IPS-18c (cell line): Measurements from ENCODE around the gene APCDD1L.
A peak's percentile ranks its signal among the peaks of the same experiment; 100 is the strongest.

Experiments used
- H3K4me3 ChIP-seq: 2 replicates; pipeline ENCODE4 v1.7.0; 2013; ENCODE audit warnings: low read depth, mild to moderate bottlenecking, low read length, moderate library complexity; ENCODE audit not compliant: insufficient read depth
- H3K9me3 ChIP-seq: one replicate; pipeline ENCODE4 v1.6.1; 2013; ENCODE audit warnings: mild to moderate bottlenecking, low read length, moderate library complexity; ENCODE audit not compliant: control insufficient read depth, insufficient read depth

APCDD1L gene

GRCh38 chr20:58515233-58516212 is at the start of gene APCDD1L:
Gene APCDD1L (minus strand): TSS chr20:58515399. CDS start chr20:58514707, 692 bp downstream.
- Histone ChIP-seq H3K9me3 (no peaks in the 10 kb centered on the region), H3K4me3 (peak within 1 kb of the TSS; percentile 62)

GRCh38 chr20:58559368-58559729 is 44.1 kb upstream of the APCDD1L start:
- H3K9me3 ChIP-seq, result no peaks in the 10 kb centered on the region

GRCh38 chr20:58558486-58559367 is 43.5 kb upstream of the APCDD1L start:
- Histone ChIP-seq H3K4me3 (no peak overlapping the region), H3K9me3 (no peaks in the 10 kb centered on the region)

More at GRCh38 chr20:58559368-58559729, 44.1 kb upstream of the APCDD1L start:
- H3K4me3 ChIP-seq, result no peak overlapping the region

- Histone ChIP-seq H3K9me3 (no peaks in the 10 kb centered on the region), H3K4me3 (no peak overlapping the region)
Observed at GRCh38 chr20:58557733-58558342, 42.6 kb upstream of the APCDD1L start.

GRCh38 chr20:58556961-58557360 is 41.8 kb upstream of the APCDD1L start:
- Histone ChIP-seq H3K4me3 (no peak overlapping the region), H3K9me3 (no peaks in the 10 kb centered on the region)

GRCh38 chr20:58555078-58555765 is 40.0 kb upstream of the APCDD1L start:
- H3K4me3 ChIP-seq, result no peak overlapping the region
- H3K9me3 ChIP-seq, result no peaks in the 10 kb centered on the region

- no peak overlapping the region; the same call in 1 of the 2 replicates for H3K4me3 ChIP-seq
- H3K9me3 ChIP-seq, result no peaks in the 10 kb centered on the region
Observed at GRCh38 chr20:58554541-58554940, 39.3 kb upstream of the APCDD1L start.

- Histone ChIP-seq H3K4me3 (no peak overlapping the region), H3K9me3 (no peaks in the 10 kb centered on the region)
Observed at GRCh38 chr20:58553841-58554240, 38.6 kb upstream of the APCDD1L start.

GRCh38 chr20:58553166-58553696 is 38.0 kb upstream of the APCDD1L start:
- Histone ChIP-seq H3K9me3 (no peaks in the 10 kb centered on the region), H3K4me3 (no peak overlapping the region)

- no peaks in the 10 kb centered on the region for H3K9me3 ChIP-seq
- no peak overlapping the region for H3K4me3 ChIP-seq
Observed at GRCh38 chr20:58552366-58552934, 37.3 kb upstream of the APCDD1L start.

GRCh38 chr20:58551631-58552030 is 36.4 kb upstream of the APCDD1L start:
- no peak overlapping the region for H3K4me3 ChIP-seq
- H3K9me3 ChIP-seq, result no peaks in the 10 kb centered on the region

GRCh38 chr20:58550275-58551059 is 35.3 kb upstream of the APCDD1L start:
- no peak overlapping the region for H3K4me3 ChIP-seq
- H3K9me3 ChIP-seq, result no peaks in the 10 kb centered on the region

- no peak overlapping the region for H3K4me3 ChIP-seq
- H3K9me3 ChIP-seq, result no peaks in the 10 kb centered on the region
Observed at GRCh38 chr20:58549231-58550209, 34.3 kb upstream of the APCDD1L start.

- Histone ChIP-seq H3K4me3 (no peak overlapping the region), H3K9me3 (no peaks in the 10 kb centered on the region)
Observed at GRCh38 chr20:58547623-58548475, 32.6 kb upstream of the APCDD1L start.
